HEK293 (cell line): ENCODE results near the gene DNAJB14.

Experiments used
- BCL11B ChIP-seq: fragments of 450-650 bp; formaldehyde crosslinking; IDR thresholded peaks from 2 replicates; pipeline ENCODE4 v1.5.1; 2016; ENCODE audit warnings: low read depth, missing biosample characterization, missing genetic modification characterization
- BCL6B ChIP-seq: fragments of 450-650 bp; formaldehyde crosslinking; IDR thresholded peaks from 2 replicates; pipeline ENCODE4 v1.5.1; 2017; ENCODE audit warnings: missing biosample characterization, missing genetic modification characterization
- KLF10 ChIP-seq: fragments of 450-650 bp; IDR thresholded peaks from 2 replicates; pipeline ENCODE4 v1.5.1; 2018; ENCODE audit warnings: missing biosample characterization, mild to moderate bottlenecking, missing genetic modification characterization
- KLF16 ChIP-seq: fragments of 450-650 bp; formaldehyde crosslinking; IDR thresholded peaks from 2 replicates; pipeline ENCODE4 v1.5.1; 2017; ENCODE audit warnings: missing biosample characterization, missing genetic modification characterization
- KLF8 ChIP-seq: fragments of 450-650 bp; formaldehyde crosslinking; IDR thresholded peaks from 2 replicates; pipeline ENCODE4 v1.5.1; 2016; ENCODE audit warnings: missing biosample characterization, missing genetic modification characterization
- KLF9 ChIP-seq: fragments of 450-650 bp; formaldehyde crosslinking; IDR thresholded peaks from 2 replicates; pipeline ENCODE4 v1.5.1; 2016; ENCODE audit warnings: missing biosample characterization, missing genetic modification characterization, low read depth
- OSR2 ChIP-seq: fragments of 450-650 bp; formaldehyde crosslinking; IDR thresholded peaks from 2 replicates; pipeline ENCODE4 v1.5.1; 2016; ENCODE audit warnings: missing biosample characterization, missing genetic modification characterization
- PRDM6 ChIP-seq: fragments of 450-650 bp; formaldehyde crosslinking; IDR thresholded peaks from 2 replicates; pipeline ENCODE4 v1.5.1; 2017; ENCODE audit warnings: missing biosample characterization, missing genetic modification characterization
- REST ChIP-seq: fragments of 450-650 bp; formaldehyde crosslinking; IDR thresholded peaks from 2 replicates; pipeline ENCODE4 v1.5.1; 2016; ENCODE audit warnings: missing biosample characterization, missing genetic modification characterization
- SP3 ChIP-seq: fragments of 450-650 bp; formaldehyde crosslinking; IDR thresholded peaks from 2 replicates; pipeline ENCODE4 v1.5.1; 2016; ENCODE audit warnings: missing biosample characterization, missing genetic modification characterization
- TRIM28 ChIP-seq: IDR thresholded peaks from 2 replicates; pipeline ENCODE4 v1.6.1; 2011; ENCODE audit warnings: low read length, control low read depth, borderline replicate concordance
- ZBTB6 ChIP-seq: fragments of 450-650 bp; formaldehyde crosslinking; IDR thresholded peaks from 2 replicates; pipeline ENCODE4 v1.5.1; 2017; ENCODE audit warnings: missing biosample characterization, missing genetic modification characterization
- ZBTB7A ChIP-seq: fragments of 450-650 bp; formaldehyde crosslinking; IDR thresholded peaks from 2 replicates; pipeline ENCODE4 v1.5.1; 2016; ENCODE audit warnings: low read depth, missing biosample characterization, missing genetic modification characterization
- ZNF148 ChIP-seq: fragments of 450-650 bp; formaldehyde crosslinking; IDR thresholded peaks from 2 replicates; pipeline ENCODE4 v1.5.0; 2017; ENCODE audit warnings: missing biosample characterization, missing genetic modification characterization, borderline replicate concordance
- ZNF23 ChIP-seq: fragments of 450-650 bp; formaldehyde crosslinking; IDR thresholded peaks from 2 replicates; pipeline ENCODE4 v1.5.1; 2016; ENCODE audit warnings: missing biosample characterization, missing genetic modification characterization, borderline replicate concordance
- ZNF324 ChIP-seq: fragments of 450-650 bp; formaldehyde crosslinking; IDR thresholded peaks from 2 replicates; pipeline ENCODE4 v1.5.1; 2016; ENCODE audit warnings: missing biosample characterization, missing genetic modification characterization
- ZNF362 ChIP-seq: fragments of 450-650 bp; formaldehyde crosslinking; IDR thresholded peaks from 2 replicates; pipeline ENCODE4 v1.5.1; 2016; ENCODE audit warnings: missing biosample characterization, missing genetic modification characterization
- ZNF391 ChIP-seq: fragments of 450-650 bp; formaldehyde crosslinking; IDR thresholded peaks from 2 replicates; pipeline ENCODE4 v1.5.1; 2016; ENCODE audit warnings: low read depth, missing biosample characterization, missing genetic modification characterization, borderline replicate concordance
- ZNF514 ChIP-seq: fragments of 450-650 bp; formaldehyde crosslinking; IDR thresholded peaks from 2 replicates; pipeline ENCODE4 v1.5.1; 2016; ENCODE audit warnings: missing biosample characterization, missing genetic modification characterization
- ZNF530 ChIP-seq: fragments of 450-650 bp; formaldehyde crosslinking; IDR thresholded peaks from 2 replicates; pipeline ENCODE4 v1.5.1; 2016; ENCODE audit warnings: low read depth, missing biosample characterization, missing genetic modification characterization
- ZNF548 ChIP-seq: fragments of 450-650 bp; formaldehyde crosslinking; IDR thresholded peaks from 2 replicates; pipeline ENCODE4 v1.5.1; 2016; ENCODE audit warnings: missing biosample characterization, missing genetic modification characterization
- ZNF558 ChIP-seq: fragments of 450-650 bp; formaldehyde crosslinking; IDR thresholded peaks from 2 replicates; pipeline ENCODE4 v1.5.1; 2016; ENCODE audit warnings: missing biosample characterization, missing genetic modification characterization
- ZNF629 ChIP-seq: fragments of 450-650 bp; formaldehyde crosslinking; IDR thresholded peaks from 2 replicates; pipeline ENCODE4 v1.5.1; 2017; ENCODE audit warnings: missing biosample characterization, missing genetic modification characterization
- ZNF701 ChIP-seq: fragments of 450-650 bp; formaldehyde crosslinking; IDR thresholded peaks from 2 replicates; pipeline ENCODE4 v1.5.1; 2016; ENCODE audit warnings: missing biosample characterization, missing genetic modification characterization
- ZNF704 ChIP-seq: fragments of 450-650 bp; formaldehyde crosslinking; IDR thresholded peaks from 2 replicates; pipeline ENCODE4 v1.5.1; 2016; ENCODE audit warnings: missing biosample characterization, missing genetic modification characterization
- ZNF768 ChIP-seq: fragments of 450-650 bp; formaldehyde crosslinking; IDR thresholded peaks from 2 replicates; pipeline ENCODE4 v1.5.1; 2018; ENCODE audit warnings: missing biosample characterization, mild to moderate bottlenecking, missing genetic modification characterization

The DNAJB14 gene

GRCh38 chr4:99949034-99949998 lies 2.9 kb upstream of the DNAJB14 start (continued):
- TF ChIP-seq TRIM28 (peak; percentile 87; the same call in 1 of the 2 replicates), PRDM6 (no peak), ZNF391 (tag by site-specific recombination) (no peak), KLF9 (tag by site-specific recombination) (peak; percentile 70), ZNF701 (tag by site-specific recombination) (no peak), ZNF629 (tag by site-specific recombination) (peak; percentile 40), ZBTB7A (tag by site-specific recombination) (no peak), ZNF558 (tag by site-specific recombination) (0 out of 2 replicates have a peak, but pooled peaks have one; percentile 13), ZNF324 (tag by site-specific recombination) (0 out of 2 replicates have a peak, but pooled peaks have one; percentile 15), ZNF768 (tag by site-specific recombination) (no peak), SP3 (tag by site-specific recombination) (peak; percentile 53; the same call in 1 of the 2 replicates), KLF16 (tag by site-specific recombination) (0 out of 2 replicates have a peak, but pooled peaks have one; percentile 12), KLF10 (tag by site-specific recombination) (peak; percentile 60; the same call in 1 of the 2 replicates), ZNF362 (tag by site-specific recombination) (no peak), ZNF514 (tag by site-specific recombination) (no peak), BCL6B (no peak), BCL11B (tag by site-specific recombination) (no peak), ZNF548 (no peak), ZNF148 (no peak), ZNF530 (tag by site-specific recombination) (no peak), ZBTB6 (no peak), ZNF23 (no peak), OSR2 (tag by site-specific recombination) (no peak), ZNF704 (tag by site-specific recombination) (no peak), REST (tag by site-specific recombination) (no peak), KLF8 (tag by site-specific recombination) (peak; percentile 42; the same call in 1 of the 2 replicates)
